ENCODE data around the gene SLC5A10.

The SLC5A10 gene

DNA sequence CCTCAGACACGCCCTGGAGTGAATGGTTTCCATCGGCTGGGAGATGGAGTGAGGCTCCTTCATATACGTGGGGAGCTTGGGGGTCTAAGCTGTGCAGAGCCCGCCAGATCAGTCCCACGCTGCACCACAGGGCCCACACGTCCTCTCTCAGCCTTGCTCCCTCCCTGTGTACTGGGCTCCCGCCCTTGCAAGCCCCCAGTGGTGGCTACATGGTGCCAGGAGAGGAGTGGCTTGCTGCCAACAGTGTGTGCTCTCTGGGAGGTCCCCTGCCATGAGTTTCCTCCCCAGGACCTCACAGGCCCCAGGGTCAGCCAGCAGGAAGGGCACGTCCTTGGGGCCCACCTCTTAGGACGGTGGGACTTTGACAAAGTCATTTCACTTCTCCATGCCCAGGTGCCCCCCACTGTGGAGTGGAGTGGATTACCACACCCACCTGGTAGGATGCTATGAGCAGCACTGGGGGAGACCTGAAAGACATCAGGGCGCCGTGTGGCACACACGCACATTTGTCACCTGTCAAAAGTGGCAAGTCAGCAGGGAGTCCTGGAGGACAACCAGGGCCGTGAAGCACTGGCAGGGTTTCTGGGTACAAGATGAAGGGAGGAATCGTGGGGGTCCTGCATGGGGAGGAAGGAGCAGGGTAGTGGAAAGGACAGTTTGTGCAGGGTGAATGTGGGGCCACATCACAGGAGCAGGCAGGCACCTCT lies 13.7 kb downstream of the SLC5A10 start:
- no peak for DNase-seq

DNA sequence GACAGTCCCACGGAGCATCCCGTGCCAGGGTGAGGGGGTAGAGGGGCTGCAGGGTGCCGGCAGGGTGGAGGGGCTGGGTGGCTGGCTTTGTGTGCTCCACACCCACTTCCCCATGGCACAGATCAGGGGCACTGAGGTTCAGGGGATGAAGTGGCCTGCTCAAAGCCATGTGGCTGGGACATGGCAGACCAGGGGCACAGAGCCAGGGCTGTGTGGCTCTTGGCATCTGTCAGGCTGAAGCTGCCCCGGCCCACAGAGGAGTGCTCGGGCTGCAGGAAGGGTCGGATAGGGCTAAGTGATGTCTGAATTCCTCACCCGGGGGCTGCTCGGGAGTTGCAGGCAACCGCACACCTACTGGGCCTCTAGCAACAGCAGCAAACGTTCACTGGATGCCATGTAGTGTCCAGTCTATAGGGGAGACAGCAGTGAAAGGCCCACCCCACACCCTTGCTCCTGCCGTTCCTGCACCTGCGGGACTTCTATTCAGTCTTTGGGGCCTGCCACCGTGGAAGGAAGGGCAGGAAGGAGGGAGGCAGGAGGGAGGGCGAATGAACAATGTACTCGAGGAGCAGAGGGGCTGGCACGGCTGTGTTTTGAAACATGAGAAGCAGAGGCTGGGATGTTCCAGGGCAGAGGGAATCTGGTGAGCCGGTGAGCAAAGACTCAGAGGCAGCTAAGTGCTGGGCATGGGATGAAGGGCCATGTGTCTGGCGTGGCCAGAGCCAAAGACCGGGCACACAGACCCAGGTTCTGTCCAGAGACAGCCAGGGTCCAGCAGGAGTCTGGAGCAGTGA lies 15.1 kb downstream of the SLC5A10 start:
- DNase-seq, result no peak

- DNase-seq, result no peak
These were observed 16.0 kb downstream of the SLC5A10 start for GRCh38 chr17:18967916-18968315.

GRCh38 chr17:18968345-18968744 lies 16.4 kb downstream of the SLC5A10 start:
- DNase-seq, result no peak

DNA sequence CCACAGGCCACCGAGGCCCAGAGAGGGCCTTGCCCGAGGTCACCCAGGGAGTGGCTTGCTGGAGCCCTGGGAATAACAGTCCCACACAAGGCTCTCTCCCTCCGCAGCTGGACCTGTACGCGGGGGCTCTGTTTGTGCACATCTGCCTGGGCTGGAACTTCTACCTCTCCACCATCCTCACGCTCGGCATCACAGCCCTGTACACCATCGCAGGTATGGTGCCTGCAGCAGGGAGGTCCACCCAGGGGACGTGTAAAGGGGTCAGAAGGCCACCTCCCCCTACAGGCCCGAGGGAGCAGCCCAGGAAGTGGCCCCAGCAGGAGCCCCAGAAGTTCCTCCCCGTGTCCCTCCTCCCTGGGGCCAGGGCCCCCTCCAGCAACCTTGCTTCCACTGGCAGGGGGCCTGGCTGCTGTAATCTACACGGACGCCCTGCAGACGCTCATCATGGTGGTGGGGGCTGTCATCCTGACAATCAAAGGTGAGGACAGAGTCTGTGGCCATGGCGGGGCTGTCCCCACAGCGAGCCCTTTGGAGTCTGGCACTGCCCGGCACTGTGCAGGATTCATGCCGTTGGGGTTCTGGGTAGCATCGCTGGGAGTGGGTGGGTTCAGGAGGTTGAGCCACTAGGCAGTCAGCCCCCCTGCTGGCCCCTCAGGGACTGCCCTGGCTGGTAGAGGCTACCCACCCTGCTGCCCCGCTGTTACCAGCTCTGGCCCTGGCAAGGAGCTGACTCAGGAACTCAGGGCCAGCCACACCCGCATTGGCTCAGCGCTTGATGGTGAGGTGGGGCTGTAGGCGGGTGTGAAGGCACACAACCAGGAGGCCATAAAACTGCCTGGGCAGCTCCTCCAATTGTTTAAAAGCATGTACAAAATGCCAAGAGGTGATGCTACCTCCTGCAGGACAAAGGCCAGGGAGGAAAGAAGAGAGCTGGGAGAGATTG lies 17.3 kb downstream of the SLC5A10 start:
- no peak for DNase-seq

DNA sequence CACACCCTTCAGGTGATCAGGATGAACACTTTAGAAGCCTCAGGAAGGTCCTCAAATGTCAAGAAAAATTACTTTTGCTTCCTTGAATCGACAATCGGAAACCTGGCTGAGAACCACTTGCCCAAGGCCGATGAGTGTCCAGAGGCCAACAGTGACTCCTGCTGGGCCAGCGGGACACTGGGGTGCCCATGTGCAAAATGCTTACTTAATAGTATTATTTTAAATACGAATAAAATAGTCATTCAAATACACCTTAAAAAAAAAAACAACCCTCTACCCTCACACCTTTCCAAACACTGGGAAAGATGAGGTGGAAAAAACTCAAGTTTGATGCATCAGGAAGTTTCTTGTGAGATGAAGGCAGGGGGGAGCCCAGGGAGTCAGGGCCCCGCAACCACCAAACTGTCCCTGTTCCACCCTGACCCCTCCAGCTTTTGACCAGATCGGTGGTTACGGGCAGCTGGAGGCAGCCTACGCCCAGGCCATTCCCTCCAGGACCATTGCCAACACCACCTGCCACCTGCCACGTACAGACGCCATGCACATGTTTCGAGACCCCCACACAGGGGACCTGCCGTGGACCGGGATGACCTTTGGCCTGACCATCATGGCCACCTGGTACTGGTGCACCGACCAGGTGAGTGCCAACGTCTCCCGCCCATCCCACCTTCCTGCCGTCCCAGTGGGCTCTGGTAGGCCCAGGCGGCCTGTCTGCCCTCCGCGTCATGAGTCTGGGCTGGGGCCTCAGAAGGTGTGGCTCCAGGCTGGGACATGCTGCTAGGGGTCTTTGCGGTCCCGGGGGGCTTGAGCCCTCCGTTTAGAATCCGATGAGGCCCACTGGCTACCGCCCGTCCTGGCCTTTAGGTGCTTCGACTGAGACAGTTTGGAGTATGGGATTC lies 18.9 kb downstream of the SLC5A10 start:
- DNase-seq, result no peak

DNA sequence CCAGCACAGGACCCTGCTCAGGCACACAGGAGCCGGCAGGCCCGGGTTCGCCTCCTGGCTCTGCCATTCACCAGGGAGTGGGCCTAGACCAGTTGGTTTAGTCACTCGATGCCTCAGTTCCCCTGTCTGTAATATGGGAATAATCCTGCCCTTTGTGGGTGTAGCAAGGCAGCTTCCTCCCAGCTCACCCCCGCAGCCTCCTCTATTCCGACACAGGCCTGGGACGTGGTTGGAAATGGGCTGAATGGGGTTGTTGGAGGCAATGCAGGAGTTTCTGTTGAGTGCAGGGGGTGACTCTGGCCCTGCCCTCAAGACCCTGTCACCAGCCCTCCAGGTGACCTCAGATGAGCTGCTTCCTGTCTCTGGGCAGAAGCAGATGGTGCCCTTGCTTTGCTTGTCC lies 19.8 kb downstream of the SLC5A10 start:
- DNase-seq, result no peak

DNA sequence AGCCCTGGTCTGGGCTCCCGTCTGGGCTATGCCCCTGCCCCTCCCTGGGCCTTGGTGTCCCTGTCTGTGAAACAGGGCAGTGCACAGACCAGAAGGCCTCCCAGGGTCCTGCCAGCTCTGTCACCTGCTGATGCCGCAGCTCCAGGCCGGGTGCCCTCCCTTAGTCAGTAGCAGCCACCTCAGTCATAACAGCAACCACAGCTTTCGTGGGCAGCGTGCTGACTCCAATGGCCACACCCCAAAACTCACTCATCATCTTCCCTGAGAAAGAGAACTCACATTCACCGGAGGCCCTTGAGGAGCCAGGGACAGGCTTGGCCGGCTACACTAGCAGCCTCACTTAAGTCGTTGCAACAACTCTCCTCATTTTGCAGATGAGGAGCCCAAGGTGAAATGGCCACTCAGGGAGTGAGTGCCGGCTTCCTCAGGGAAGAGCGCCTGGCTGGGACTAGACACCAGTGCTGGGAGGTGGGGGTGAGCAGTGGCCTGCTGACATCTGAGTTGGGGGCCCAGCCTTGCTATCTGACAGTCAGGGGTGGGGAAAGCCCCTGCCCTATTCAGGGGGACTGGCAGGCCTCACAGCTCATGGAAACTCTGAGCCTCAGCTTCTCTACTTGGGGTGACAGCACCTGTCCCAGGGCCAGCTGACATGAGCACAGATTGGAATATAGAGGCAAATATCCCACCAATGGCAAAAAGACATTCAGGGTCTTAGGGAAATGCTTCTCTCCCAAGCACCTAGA lies 22.6 kb downstream of the SLC5A10 start:
- DNase-seq, result no peak

- DNase-seq, result no peak
These were observed 23.6 kb downstream of the SLC5A10 start for GRCh38 chr17:18975597-18975996.

GRCh38 chr17:18976201-18976600 lies 24.2 kb downstream of the SLC5A10 start:
- DNase-seq, result no peak

- no peak for DNase-seq
These were observed 25.1 kb downstream of the SLC5A10 start for GRCh38 chr17:18977021-18977420.

DNA sequence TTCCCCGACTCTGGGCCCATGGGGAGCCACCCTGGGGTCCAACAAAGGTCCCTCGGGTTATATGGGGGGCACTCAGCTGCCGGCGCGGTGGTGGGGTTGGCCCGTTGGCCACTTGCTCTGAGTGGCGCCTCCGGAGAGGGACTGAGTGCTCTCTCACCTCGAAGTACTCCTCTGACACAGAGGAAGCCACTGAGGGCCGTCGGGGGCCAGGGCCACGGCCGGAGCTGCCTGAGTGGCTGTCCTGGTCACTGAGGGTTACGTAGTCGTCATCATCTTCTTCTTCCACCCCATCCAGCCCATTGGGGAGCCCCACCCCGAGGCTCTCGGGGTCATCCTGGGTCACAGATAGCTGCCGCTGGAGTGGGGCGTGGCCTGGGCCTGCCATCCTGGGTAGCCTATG lies 25.7 kb downstream of the SLC5A10 start:
- DNase-seq, result no peak

- no peak for DNase-seq
These were observed 26.1 kb downstream of the SLC5A10 start for GRCh38 chr17:18978050-18978449.

- no peak for DNase-seq
These were observed 26.7 kb downstream of the SLC5A10 start for GRCh38 chr17:18978655-18979054.

DNA sequence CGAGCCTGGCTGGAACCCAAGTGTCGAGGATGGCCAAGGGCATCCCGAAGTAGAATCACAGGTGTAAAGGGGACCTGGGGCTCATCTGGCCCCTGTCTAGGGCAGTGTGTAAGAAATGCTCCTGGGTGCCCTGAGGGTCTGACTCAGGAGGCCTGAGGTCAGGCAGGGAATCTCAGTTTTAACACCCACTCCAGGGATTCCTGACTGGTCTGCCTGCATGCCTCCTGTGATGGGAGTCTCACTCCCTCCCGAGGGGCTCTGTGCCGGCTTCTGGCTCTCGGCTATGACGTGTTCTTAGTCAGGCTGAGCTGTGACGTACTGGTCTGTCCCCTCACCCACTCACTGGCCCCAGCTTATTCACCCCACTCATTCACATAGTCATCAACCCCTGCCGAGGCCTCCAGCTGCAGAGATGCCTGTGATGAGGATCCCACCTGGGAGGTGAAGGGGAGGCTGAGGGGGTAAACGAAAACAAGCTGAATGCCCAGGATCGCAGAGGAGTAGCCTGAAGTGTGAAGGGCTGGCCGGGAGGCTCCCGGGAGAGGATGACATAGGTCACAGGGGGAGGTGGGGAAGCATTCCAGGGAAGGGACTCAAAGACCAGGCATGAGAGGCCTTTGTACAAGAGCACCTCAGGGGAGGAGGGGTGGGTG lies 28.8 kb downstream of the SLC5A10 start:
- no peak for DNase-seq

DNA sequence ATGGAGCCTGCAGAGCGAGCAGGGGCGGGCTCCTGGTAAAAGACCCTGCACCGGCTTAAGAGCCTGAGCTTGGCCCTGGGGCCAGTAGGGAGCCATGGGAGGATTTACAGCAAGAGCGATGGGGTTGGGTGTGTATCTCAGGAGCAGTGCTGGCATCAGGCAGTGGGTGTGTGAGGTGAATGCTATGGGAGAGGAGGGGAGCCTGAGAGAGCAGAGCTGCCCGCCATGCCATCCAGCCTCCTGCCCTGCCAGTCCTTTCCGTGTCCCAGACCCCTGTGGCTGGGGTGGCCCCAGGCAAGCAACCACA lies 29.3 kb downstream of the SLC5A10 start:
- DNase-seq, result no peak

DNA sequence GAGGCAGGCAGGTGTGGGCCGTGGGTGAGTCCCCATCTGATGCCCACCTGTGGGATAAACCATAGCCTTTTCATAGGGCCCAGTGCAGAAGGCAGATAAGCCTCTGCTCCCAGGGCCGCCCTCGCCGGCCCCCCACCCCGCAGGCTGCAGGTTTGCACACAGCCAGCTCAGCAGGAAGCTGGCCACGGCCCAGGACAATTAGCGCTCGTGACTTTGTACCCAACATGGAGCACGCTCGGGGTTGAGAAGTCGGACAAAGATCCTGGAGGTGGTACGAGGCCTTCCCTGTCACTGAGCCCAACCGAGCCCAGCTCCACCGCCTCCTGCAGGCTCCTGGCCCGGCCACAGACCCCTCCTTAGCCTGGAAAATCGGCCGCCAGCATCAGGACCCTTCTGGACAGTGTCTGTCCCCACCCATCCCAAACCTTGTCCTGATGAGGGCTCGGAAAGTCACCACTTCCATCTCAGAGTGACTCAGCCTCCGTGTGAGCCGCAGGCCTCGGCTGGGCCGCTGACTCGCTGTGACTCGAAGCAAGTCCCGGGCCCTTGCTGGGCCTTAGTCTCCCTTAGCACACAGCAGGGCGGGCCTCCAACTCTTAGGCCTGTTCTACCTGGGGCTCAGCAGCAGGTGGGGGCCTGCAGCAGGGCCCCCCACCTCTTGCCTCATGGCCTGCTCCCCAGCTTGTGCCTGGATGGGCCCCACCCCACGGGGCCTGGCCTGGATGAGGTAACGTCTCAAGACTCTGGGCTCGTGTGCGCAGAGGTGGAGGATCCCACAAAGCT lies 29.9 kb downstream of the SLC5A10 start:
- DNase-seq, result no peak

- DNase-seq, result no peak
These were observed 32.5 kb downstream of the SLC5A10 start for GRCh38 chr17:18984273-18985114.

- DNase-seq, result no peak
These were observed 33.5 kb downstream of the SLC5A10 start for GRCh38 chr17:18985475-18985874.

All from activated CD4-positive, alpha-beta T cell treated with anti-CD3 and anti-CD28 coated beads, Interleukin-2, amount 50 U/mL, for 4 hours (primary cell).